SK-N-SH (cell line): Measurements from ENCODE around the gene PLCB1. TPM values are rescaled to one million over a fixed set of nuclear protein-coding genes. Genes with fewer than 3 reads are reported as not detected.

Source experiments
- CTCF ChIA-PET: fragments of 300-600, 350-600 bp; formaldehyde crosslinking; extraction: SDS; loops from one replicate; lab custom pipeline; 2021; lab: Yijun Ruan, JAX
- POLR2A ChIA-PET: fragments of 350-600 bp; sonication (Branson Sonifier 250); formaldehyde crosslinking; extraction: SDS; loops from one replicate; lab custom pipeline; 2020; ENCODE audit warnings: antibody characterized with exemption, inconsistent platforms; lab: Yijun Ruan, JAX
- DNase-seq: peaks from one replicate; pipeline ENCODE4 v3.0.0; 2012
- H2AFZ ChIP-seq: fragments of 200-600 bp; sonication (generic); 2 replicates; pipeline ENCODE4 v1.8.1; 2016; ENCODE audit warnings: antibody characterized with exemption, mild to moderate bottlenecking, low read depth
- H3F3A ChIP-seq: fragments of 200-600 bp; sonication (generic); replicated peaks from 2 replicates; pipeline ENCODE3; 2016; ENCODE audit warnings: antibody characterized with exemption, mild to moderate bottlenecking; ENCODE audit not compliant: insufficient read depth
- H3K27ac ChIP-seq, 2 experiments: fragments of 200-500 bp in 1 of 2; fragments of 200-600 bp in 1 of 2; sonication (Bioruptor generic) in 1 of 2; sonication (generic), shearing (Covaris generic) in 1 of 2; 2 replicates each; pipeline versions ENCODE4 v1.5.1 to v1.6.1; 2014 to 2016; ENCODE audit warnings: low read depth in 2 of 2, inconsistent platforms in 1 of 2, low read length in 1 of 2, mild to moderate bottlenecking in 1 of 2, mixed read lengths in 1 of 2
- H3K27me3 ChIP-seq: fragments of 200-600 bp; sonication (generic), shearing (Covaris generic); 2 replicates; pipeline ENCODE4 v1.6.1; 2016; ENCODE audit warnings: mixed run types; ENCODE audit not compliant: insufficient read depth
- H3K36me3 ChIP-seq, 2 experiments: fragments of 200-500 bp in 1 of 2; fragments of 200-600 bp in 1 of 2; sonication (Bioruptor generic) in 1 of 2; sonication (generic) in 1 of 2; replicated peaks in 1 of 2; 2 replicates each; pipeline versions ENCODE3 to v1.5.1; 2014 to 2016; ENCODE audit warnings: low read length in 1 of 2, mild to moderate bottlenecking in 1 of 2; ENCODE audit not compliant: insufficient read depth in 2 of 2, control insufficient read depth in 1 of 2
- H3K4me1 ChIP-seq, 2 experiments: fragments of 200-500 bp in 1 of 2; fragments of 200-600 bp in 1 of 2; sonication (Bioruptor generic) in 1 of 2; sonication (generic), shearing (Covaris generic) in 1 of 2; 2 replicates each; pipeline versions ENCODE4 v1.5.1 to v1.6.1; 2014 to 2016; ENCODE audit warnings: low read depth in 1 of 2, low read length in 1 of 2, mixed run types in 1 of 2; ENCODE audit not compliant: insufficient read depth in 2 of 2, control insufficient read depth in 1 of 2
- H3K4me2 ChIP-seq: fragments of 200-600 bp; sonication (generic), shearing (Covaris generic); 2 replicates; pipeline ENCODE4 v1.6.1; 2017; ENCODE audit warnings: mixed run types
- H3K4me3 ChIP-seq, 2 experiments: fragments of 200-500 bp in 1 of 2; fragments of 200-600 bp in 1 of 2; sonication (Bioruptor generic) in 1 of 2; sonication (generic), shearing (Covaris generic) in 1 of 2; 2 replicates each; pipeline versions ENCODE4 v1.5.1 to v1.8.1; 2014 to 2016; ENCODE audit warnings: low read depth in 2 of 2, inconsistent platforms in 1 of 2, low read length in 1 of 2, mild to moderate bottlenecking in 1 of 2, mixed read lengths in 1 of 2, moderate library complexity in 1 of 2
- H3K79me2 ChIP-seq: fragments of 200-600 bp; sonication (generic); 2 replicates; pipeline ENCODE4 v1.8.1; 2017; ENCODE audit warnings: mild to moderate bottlenecking; ENCODE audit not compliant: insufficient read depth
- H3K9ac ChIP-seq: fragments of 200-600 bp; sonication (generic); 2 replicates; pipeline ENCODE4 v1.6.1; 2017; ENCODE audit warnings: mixed run types
- H3K9me2 ChIP-seq: fragments of 200-600 bp; sonication (generic); 2 replicates; pipeline ENCODE4 v1.6.1; 2017; ENCODE audit warnings: mixed run types
- H3K9me3 ChIP-seq: fragments of 200-600 bp; sonication (generic); 2 replicates; pipeline ENCODE4 v1.6.1; 2017; ENCODE audit warnings: mixed run types, mild to moderate bottlenecking, moderate library complexity
- H4K20me1 ChIP-seq: fragments of 200-600 bp; sonication (generic); 2 replicates; pipeline ENCODE4 v1.6.1; 2017; ENCODE audit warnings: mild to moderate bottlenecking, mixed run types; ENCODE audit not compliant: insufficient read depth
- CHD2 ChIP-seq: fragments of 150-350 bp; IDR thresholded peaks from 2 replicates; pipeline ENCODE4 v1.6.1; 2018; ENCODE audit warnings: low read length; ENCODE audit not compliant: partially characterized antibody
- CTCF ChIP-seq: fragments of 200-600 bp; sonication (generic); IDR thresholded peaks from 2 replicates; pipeline ENCODE4 v1.6.1; 2017; ENCODE audit warnings: antibody characterized with exemption, mild to moderate bottlenecking, moderate library complexity
- ELF1 ChIP-seq: IDR thresholded peaks from 2 replicates; pipeline ENCODE4 v1.4.0; 2012
- EP300 ChIP-seq, 2 experiments: IDR thresholded peaks; 2 replicates each; pipeline versions ENCODE4 v1.4.0 to v1.6.1; 2012; ENCODE audit warnings: borderline replicate concordance in 1 of 2, low read depth in 1 of 2, low read length in 1 of 2
- MEF2A ChIP-seq: IDR thresholded peaks from 2 replicates; pipeline ENCODE4 v1.4.0; 2012; ENCODE audit warnings: low read depth, borderline replicate concordance
- MXI1 ChIP-seq: IDR thresholded peaks from 2 replicates; pipeline ENCODE4 v1.6.1; 2012; ENCODE audit warnings: mild to moderate bottlenecking, low read depth, low read length, improper control_type of control experiment
- REST ChIP-seq: IDR thresholded peaks from 2 replicates; pipeline ENCODE4 v1.6.1; 2012; ENCODE audit warnings: mild to moderate bottlenecking, low read depth, low read length, moderate library complexity
- RFX5 ChIP-seq: IDR thresholded peaks from 2 replicates; pipeline ENCODE4 v1.6.1; 2012; ENCODE audit warnings: mild to moderate bottlenecking, improper control_type of control experiment, low read length
- SIN3A ChIP-seq: IDR thresholded peaks from 2 replicates; pipeline ENCODE4 v1.6.1; 2012; ENCODE audit warnings: low read depth, mild to moderate bottlenecking, low read length, moderate library complexity, borderline replicate concordance
- TAF1 ChIP-seq: IDR thresholded peaks from 2 replicates; pipeline ENCODE4 v1.6.1; 2012; ENCODE audit warnings: low read depth, mild to moderate bottlenecking, low read length, moderate library complexity, borderline replicate concordance
- TCF12 ChIP-seq: IDR thresholded peaks from 2 replicates; pipeline ENCODE4 v1.4.0; 2012
- TEAD4 ChIP-seq: IDR thresholded peaks from 2 replicates; pipeline ENCODE4 v1.4.0; 2012; ENCODE audit warnings: mild to moderate bottlenecking, borderline replicate concordance; ENCODE audit not compliant: insufficient read depth
- USF1 ChIP-seq: IDR thresholded peaks from 2 replicates; pipeline ENCODE4 v1.4.0; 2012; ENCODE audit warnings: low read depth, borderline replicate concordance
- USF2 ChIP-seq: fragments of 150-350 bp; IDR thresholded peaks from 2 replicates; pipeline ENCODE4 v1.6.1; 2017; ENCODE audit warnings: antibody characterized with exemption, low read length, low read depth, borderline replicate concordance
- ZBTB33 ChIP-seq: IDR thresholded peaks from 2 replicates; pipeline ENCODE4 v1.4.0; 2012; ENCODE audit warnings: low read depth, borderline replicate concordance
- WGBS: methylation state at CpG from one replicate; pipeline ENCODE4 v1.1.6; 2017; ENCODE audit warnings: low lambda C conversion rate; 5-methylcytosine and 5-hydroxymethylcytosine counted together
- polyA plus RNA-seq, 3 experiments: library from polyadenylated mRNA; depleted of rRNA; stranded (reverse); fragments of >200 nt; gene quantifications; 2 replicates each; pipeline ENCODE4 v1.2.3, GENCODE V29; 2012

Gene PLCB1
- polyA plus RNA-seq, 1 of the 3 experiments (the other 2 are of a cell fraction), result 10.5 TPM

- TF ChIP-seq RFX5, result no peak
- no peak for TF ChIP-seq USF1
- TF ChIP-seq ELF1, result no peak
- TF ChIP-seq MEF2A, result no peak
- TF ChIP-seq TCF12, result no peak
- no peak for TF ChIP-seq USF2
- TF ChIP-seq CHD2, result no peak
- TF ChIP-seq CTCF, result no peak
- no peak for TF ChIP-seq TAF1
- TF ChIP-seq ZBTB33, result no peak
- TF ChIP-seq MXI1, result no peak
- TF ChIP-seq SIN3A, result no peak
- TF ChIP-seq EP300 (IDR thresholded peaks at IDR 0.05; ENCODE audit: borderline replicate concordance in 1 of 2, low read depth in 1 of 2, low read length in 1 of 2), result no peak
- TF ChIP-seq TEAD4, result no peak
- no peak for TF ChIP-seq REST
- Histone ChIP-seq H4K20me1 (no peaks in the 10 kb centered on the region), H3F3A (no peaks in the 10 kb centered on the region), H3K9me2 (no peaks in the 10 kb centered on the region), H2AFZ (no peak overlapping the region), H3K79me2 (no peaks in the 10 kb centered on the region), H3K36me3 (no peaks in the 10 kb centered on the region), H3K9me3 (no peaks in the 10 kb centered on the region), H3K4me2 (no peak overlapping the region), H3K4me1 (no peaks in the 10 kb centered on the region; a peak in 1 of 4 replicates), H3K27ac (no peak overlapping the region), H3K27me3 (no peaks in the 10 kb centered on the region), H3K4me3 (no peak overlapping the region), H3K9ac (no peak overlapping the region)
- WGBS, result 76% methylated on average over 1 of the region's 1 CpG
- DNase-seq, result no peak
- POLR2A ChIA-PET, result no interaction called here
- CTCF ChIA-PET, result interaction anchor here (1.3 kb wide), 1 partner anchor 21 kb away, joined by 8 read pairs; no protein-coding TSS in a partner anchor
These were observed 742.4 kb downstream of the PLCB1 start for GRCh38 chr20:8874437-8874836.
